HTERT RPE-1 (cell line): ENCODE measurements around the gene TMCC3.

Experiments used
- in situ Hi-C: fragments of 300-500 bp; cut with MboI; formaldehyde crosslinking; loops from 4 replicates; pipeline ENCODE4 v1.14.3; 2020; ENCODE audit warnings: low sequenced_read_pairs

TMCC3 gene

DNA sequence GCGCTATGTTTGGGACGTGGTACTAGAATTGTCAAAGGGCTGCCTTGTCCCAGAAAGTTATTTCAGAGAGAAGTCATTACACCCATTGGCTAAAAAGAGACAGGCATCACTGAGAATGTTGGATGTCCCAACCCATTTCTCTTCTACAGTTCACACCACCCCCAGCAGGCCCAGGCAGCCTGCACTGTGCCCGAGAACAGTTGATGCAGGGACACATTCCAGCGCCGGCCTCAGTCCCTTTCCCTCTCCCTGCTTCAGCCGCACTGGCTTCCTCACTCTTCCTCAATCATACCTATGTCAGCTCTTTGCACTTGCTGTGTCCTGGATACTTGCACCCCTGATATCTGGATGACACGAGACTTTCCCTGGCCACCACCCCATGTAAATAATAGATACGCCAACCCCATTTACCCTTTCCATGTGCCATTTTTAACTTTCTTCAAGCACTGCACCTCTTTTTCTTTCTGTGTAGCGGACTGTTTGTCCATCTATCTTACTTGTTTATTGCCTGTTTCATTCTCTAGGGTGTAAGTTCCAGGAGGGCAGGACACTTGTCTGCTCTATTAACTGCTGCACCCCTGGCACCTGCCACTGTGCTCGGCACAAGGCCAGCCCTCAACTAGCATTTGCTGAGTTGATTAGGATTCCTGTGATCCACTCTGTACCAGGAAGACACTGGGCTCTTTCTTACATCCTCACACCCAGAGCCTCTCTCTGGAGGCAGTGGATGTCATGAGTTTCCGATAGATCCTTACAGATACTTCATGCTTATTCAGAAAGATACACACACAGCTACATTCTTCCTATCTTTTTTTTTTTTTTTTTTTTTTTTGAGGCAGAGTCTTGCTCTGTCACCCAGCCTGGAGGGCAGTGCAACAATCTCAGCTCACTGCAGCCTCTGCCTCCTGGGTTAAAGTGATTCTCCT, 114.1 kb downstream of the TMCC3 start:
- in situ Hi-C loops, result no loop called here

GRCh38 chr12:94535510-94535921, 114.8 kb downstream of the TMCC3 start:
- in situ Hi-C loops, result no loop called here

DNA sequence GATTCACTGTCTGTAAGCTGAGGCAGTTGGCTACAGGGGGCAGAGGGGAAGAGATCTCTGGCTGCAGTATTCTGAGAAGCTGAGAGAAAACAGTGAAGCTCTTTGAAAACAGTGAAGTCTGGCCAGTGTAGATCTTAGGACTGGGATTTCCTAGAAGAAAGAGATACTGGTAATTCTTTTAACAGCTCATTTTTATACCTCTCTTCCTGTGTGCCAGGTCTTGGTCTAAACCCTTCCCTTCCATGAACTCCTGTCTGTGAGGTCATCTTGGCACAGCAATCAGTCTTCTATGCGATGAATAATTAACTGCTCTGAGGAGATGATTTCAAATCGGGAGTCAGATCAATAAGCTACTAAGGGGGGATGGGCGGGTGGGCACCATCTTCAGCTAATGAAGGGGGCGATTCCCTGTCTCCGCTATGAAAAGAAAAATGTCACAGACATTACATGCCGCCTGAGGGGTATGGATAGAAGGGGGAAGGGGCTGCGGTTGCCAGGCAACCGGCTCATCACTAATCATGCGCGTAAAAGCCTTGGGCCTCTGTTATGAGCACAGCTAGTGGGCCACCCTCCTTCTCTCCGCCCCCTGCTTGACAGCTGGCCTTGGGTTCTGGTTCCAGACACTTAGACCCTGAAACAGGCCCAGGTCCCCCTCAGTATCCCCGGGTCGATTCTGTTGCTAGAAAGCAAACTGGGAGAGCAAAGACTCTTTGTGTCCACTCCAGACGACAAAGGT, 115.4 kb downstream of the TMCC3 start:
- in situ Hi-C loops, result no loop called here

GRCh38 chr12:94534278-94534677, 116.1 kb downstream of the TMCC3 start:
- in situ Hi-C loops, result no loop called here

- in situ Hi-C loops, result no loop called here
Observed at GRCh38 chr12:94532490-94533422, 117.6 kb downstream of the TMCC3 start.

DNA sequence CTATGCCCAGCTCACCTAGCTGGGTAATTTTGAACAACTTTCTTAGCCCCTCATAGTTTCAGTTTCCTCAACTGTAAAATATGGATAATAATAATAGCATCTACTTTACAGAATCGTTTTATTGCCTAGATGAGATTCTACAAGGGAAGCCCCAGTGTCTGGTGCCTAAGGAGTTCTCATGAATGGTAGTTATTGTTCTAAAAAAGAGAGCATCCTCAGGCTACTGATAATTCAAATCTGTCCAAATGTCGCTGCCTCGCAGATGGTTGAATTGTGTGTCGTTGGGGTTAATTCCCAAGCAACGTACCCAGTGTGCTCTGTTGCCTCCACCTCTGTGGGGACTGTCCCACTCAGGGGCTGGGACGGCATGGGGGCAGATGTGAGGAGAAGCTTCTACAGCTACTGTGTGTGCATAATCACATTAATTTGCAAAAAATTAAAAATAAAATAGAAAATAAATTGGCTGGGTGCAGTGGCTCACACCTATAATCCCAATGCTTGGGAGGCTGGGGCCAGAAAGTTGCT, 119.1 kb downstream of the TMCC3 start:
- in situ Hi-C loops, result no loop called here

DNA sequence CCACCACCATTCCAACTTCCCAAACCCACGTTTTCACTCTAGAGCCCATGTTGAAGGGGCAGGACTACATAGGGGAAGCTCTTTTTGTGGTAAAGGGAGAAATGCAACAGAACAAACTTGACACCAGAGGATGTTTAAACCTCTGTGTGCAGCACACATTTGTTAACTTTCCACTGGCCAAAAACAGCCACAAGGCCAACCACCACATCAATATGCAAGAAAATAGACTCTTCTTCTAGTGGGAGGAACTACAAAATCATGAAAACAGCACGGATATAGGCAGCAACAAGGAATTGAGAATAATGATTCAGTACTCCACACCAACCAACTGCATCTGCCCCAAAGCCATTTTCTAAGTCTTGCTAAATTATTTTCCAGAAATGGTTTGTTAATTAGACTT, 124.4 kb downstream of the TMCC3 start:
- in situ Hi-C loops, result no loop called here
